Measurements from ENCODE around the gene GLB1L.
A peak's percentile ranks its signal among the peaks of the same experiment; 100 is the strongest.

Gene GLB1L

GRCh38 chr2:219220652-219221402 is 24.4 kb downstream of the GLB1L start:
- DNase-seq = no peak

DNA sequence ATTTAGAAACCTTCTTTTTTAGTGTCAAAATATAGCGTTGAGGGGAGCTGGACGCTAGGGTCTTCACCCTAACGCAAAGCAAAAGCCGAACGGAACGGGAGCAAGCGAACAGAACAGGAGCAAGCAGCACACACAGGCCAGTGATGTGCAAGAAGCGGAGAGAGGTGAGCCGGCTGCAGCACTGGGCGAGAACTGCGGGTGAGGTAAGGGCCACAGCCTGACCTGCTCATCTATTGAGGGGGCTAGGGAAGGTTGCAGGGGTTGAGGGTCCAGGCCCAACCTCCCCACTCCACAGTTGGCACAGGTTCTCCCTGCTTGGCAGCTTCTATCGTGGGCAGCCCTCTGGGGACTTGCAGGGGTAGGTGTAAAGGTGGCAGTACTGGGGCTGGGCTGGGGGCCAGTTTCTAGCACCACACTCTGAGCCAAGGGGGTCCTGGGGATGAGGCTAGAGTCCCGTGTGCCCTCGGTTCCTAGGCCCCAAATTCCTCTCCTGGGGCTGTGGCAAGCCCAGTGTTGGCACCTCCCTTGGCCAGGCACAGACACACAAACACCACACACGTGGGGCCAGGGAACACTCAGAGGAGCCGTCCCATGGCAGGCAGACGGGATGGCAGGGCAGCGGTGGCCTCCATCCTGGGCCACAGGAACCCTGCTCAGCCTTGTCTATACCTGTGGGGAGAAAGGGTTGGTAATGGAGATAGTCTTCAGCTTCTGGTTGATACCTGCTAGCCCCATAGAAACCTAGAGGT is 25.3 kb downstream of the GLB1L start:
- DNase-seq = no peak

GRCh38 chr2:219218732-219219701 is 26.2 kb downstream of the GLB1L start, which contains the start of gene ABCB6:
TSS of gene ABCB6 (minus strand) at chr2:219218958. CDS start at chr2:219218673, 285 bp downstream.
- peak; percentile 94 for DNase-seq

- peak; percentile 35 for DNase-seq
These were observed 27.0 kb downstream of the GLB1L start for GRCh38 chr2:219218217-219218731.

GRCh38 chr2:219216535-219216915 is 28.7 kb downstream of the GLB1L start:
- no peak for DNase-seq

DNA sequence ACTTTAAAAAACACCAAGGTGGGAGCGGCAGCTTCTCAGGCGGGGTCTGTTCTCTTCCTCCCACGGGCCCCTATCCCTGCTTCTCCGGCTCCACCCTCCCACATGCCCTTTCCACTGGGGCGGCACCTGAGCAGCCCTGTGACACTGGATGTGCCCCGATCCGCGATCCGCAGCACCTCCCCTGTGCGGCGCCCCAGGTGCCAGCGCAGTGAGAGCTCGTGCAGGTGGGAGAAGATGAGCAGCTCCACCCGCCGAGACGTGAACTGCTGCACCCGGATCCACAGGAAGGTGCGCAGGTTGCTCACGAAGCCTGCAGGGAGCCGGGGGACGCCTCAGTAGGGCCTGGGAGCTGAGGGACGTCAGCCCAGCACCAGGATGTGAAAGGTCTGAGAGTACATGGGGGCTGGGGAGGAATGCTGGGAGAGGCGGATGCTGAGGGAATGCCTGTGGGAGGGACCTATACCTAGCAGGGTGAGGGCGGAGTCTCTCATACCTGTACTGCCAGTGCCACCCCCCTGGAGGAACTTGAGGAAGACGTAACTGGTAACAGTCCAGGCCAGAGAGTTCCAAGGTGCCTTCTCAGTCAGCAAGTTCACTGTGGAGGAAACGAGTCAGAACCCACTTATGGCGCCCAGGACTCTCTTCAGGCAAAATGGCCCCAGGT is 29.2 kb downstream of the GLB1L start:
- DNase-seq = no peak

DNA sequence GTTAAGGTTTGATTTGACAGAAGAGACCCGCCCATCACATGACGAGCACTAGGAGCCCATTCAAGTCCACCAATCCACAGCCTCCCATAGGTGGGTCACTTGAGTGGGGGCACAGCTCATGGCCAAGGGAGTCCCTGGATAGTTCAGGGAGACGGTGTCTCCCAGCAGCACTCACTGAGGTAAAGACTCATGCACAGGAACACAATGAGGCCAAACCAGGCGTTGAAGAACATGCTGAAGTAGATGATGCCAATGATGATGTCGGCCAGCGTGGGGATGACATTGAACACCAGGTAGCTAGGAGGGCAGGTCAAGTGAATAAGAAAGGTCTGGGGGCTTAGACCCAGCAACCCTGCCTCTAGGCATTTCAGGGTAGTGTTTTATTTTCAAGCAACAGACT is 30.5 kb downstream of the GLB1L start:
- no peak for DNase-seq

DNA sequence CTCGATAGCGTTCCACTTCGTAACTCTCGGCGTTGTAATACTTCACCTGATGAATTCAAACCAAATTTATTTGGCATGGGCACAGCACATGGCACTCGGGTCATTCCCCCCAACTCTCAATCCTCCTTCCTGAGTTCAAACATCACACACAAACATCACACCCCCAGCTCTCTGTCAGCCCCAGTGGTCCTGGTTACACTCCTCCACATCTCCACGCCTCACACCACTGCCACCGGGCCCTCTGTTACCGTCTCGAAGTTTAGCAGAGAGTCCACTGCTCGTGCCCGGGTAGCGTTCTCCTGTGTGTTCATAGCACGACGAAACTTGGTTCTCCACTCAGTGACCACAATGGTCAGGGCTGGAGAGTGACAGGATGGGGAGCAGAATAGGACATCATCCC is 31.1 kb downstream of the GLB1L start:
- no peak for DNase-seq

GRCh38 chr2:219213486-219214071 is 31.7 kb downstream of the GLB1L start:
- no peak for DNase-seq

DNA sequence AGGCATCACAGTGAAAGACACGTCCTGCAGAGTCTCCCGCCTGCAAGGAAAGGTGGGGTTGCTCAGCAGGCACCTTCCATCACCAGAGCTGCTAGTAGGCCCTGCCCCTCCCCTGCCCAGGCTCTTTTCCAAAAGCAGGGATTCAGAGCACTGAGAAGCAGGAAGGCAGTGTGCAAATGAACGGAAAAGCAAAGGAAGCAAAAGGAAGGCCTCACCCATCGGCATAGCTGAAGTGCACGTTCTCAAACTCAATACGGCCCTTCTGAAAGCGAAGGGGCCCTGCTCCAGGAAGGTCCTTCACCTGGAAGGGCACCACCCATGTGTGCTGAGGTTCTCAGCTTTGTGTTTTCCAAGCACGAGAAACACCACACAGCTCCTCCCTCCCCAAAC is 32.2 kb downstream of the GLB1L start:
- DNase-seq = no peak

GRCh38 chr2:219210886-219211362 is 34.3 kb downstream of the GLB1L start:
- no peak for DNase-seq

DNA sequence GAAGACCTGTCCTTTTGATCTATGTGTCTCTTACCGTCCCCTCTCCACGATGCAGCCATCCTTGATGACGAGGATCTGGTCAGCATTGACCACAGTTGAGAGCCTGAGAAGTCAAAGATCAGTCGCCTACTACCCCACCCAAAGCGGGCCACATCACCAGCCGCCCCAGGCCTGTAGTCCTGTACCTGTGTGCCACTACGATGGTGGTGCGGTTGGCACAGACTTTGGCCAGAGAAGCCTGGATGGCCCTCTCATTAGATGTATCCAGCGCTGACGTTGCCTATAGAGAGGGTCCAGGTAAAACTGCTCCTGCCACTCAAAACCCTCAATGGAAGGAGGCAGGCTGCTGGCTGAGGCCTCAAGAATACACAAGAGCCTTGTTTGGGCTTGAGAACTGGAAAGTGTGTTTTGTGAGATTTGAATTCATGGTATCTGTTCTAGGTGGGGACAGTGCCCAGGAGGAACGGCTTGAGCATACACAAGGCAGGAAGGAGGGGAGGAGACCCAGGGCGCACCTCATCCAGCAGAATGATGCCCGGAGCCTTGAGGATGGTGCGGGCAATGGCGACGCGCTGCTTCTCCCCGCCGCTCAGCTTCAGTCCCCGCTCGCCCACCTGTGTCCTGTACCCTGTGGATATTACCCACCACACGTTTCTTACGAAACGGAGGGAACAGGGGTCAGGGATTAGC is 34.9 kb downstream of the GLB1L start:
- no peak for DNase-seq

DNA sequence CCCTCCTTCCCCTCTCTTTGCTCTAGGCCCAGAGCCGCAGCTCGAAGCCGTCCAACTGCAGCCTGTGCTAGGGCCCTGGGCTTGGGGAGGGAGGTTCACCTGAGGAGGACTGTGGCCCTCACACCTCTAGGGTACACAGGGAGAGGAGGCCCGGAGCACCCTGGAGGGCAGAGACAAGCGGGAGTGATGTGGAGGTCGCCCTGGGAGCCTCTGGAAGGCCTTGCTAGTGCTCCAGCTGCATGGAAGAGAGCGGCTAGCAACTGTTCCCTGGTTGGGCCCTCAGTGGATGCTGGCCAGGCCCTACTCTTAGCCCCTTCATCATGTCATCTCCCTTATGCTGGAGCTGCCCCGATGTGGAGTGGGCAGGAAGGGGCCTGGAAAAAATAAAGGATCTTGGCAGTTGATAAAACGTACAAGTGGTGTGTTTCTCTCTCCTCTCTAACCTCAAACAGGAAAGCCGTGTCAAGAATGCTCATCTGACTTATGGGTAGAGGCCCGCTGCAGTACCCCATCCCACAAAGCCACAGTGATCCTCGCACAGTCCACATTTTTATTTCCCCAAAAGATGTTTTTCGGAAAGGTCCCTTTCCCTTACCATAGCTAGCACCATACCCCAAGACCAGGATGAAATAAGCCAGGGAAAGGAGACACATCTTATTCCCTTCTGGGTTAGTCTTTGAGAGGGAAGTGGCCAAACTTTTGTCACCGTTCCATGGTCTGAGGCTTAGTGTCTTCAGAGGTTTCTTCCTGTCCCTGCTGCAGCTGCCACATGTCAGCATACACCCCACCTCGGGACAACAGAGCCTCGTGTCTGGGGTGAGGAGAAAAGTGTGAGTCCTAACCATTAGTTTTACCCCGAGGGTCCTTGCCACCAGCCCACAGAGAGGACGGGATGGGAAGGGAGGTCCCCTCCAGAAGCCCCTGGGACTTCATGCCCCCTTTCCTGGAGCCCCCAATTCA is 35.7 kb downstream of the GLB1L start:
- no peak for DNase-seq

- DNase-seq = no peak
These were observed 37.1 kb downstream of the GLB1L start for GRCh38 chr2:219207884-219208740.

GRCh38 chr2:219207134-219207883 is 37.9 kb downstream of the GLB1L start:
- no peak for DNase-seq

DNA sequence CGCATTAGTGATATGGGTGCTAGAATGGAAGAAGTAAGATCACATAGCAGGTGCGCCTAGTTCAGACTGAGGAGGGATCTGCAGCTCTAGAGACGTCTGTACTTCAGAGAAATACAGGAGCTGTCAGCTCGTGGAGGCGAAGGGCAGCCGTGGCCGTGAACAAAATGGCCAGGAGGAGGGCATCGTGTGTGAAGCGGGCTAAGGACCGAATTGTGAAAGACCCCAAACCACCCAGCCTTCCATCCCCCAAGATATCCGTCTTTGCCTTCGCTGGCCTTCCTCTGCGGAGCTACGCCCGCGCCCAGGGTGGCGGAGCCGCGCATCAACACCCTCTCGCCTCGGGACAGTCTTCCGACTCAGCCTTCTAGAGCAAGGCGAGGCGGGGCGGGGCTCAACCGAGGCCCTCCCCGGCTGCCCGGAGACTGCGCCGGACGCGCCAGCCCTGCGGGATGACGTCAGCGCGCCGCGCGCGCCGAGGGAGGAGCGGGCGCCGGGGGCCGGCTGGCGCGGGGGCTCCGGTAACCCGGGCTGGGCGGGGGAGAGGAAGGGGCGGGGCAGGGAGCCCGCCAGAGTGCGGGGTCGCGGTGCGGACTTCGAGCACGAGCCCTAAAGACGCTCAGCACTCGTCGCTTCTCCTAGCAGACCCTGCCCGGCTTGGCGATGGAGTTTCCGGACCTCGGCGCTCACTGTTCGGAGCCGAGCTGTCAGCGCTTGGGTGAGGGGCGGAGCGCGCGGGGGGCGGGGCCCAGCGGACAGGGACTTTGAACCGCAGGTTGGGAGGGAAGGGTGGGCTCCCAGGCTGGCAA is 38.7 kb downstream of the GLB1L start, which contains the start of gene ZFAND2B:
TSS of gene ZFAND2B (plus strand) at position 455 of the 806 bp plus-strand sequence. CDS start at position 661, 206 bp downstream.
- DNase-seq = peak; percentile 91

DNA sequence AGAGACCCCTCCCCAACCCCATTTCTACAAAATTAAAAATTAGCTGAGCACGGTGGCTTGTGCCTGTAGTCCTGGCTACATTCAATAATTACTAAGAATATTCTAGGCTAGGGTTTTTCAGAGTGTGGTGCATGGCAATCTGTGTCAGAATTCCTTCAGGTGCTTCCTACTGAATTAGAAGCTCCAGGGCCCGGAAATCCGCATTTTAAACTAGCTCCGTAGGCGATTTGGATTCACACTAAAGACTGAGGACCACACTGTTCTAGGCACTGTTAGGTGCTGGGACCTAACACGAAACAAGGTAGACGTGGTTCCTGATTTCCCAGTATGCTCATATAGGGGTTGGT is 39.3 kb downstream of the GLB1L start:
- no peak for DNase-seq

Data from NCI-H1436 (cell line).